B cell (primary cell): Measurements from ENCODE around the gene SKOR1. TPM values are rescaled to one million over a fixed set of nuclear protein-coding genes. Genes with fewer than 3 reads are reported as not detected.

Experiments
- ATAC-seq: fragments of 200-7000 bp; cut with Tn5 transposase; one replicate; pipeline ENCODE4 v1.10.0; 2021; ENCODE audit warnings: low read depth, mild to moderate bottlenecking, moderate number of reproducible peaks, moderate library complexity
- CTCF ChIA-PET: fragments of 350-600 bp; sonication (Branson Sonifier 250); formaldehyde crosslinking; loops from one replicate; lab custom pipeline; 2021; ENCODE audit warnings: antibody characterized with exemption, inconsistent platforms; lab: Charles Lee
- POLR2A ChIA-PET: fragments of 350-600 bp; sonication (Branson Sonifier 250); formaldehyde crosslinking; loops from one replicate; lab custom pipeline; 2021; ENCODE audit warnings: antibody characterized with exemption; lab: Charles Lee
- DNase-seq: peaks from one replicate; pipeline ENCODE4 v3.0.0; 2013
- H2AFZ ChIP-seq: 2 replicates; pipeline ENCODE4 v1.6.1; 2012; ENCODE audit warnings: mild to moderate bottlenecking, low read depth, low read length; ENCODE audit not compliant: insufficient read depth, poor library complexity, severe bottlenecking
- H3K27ac ChIP-seq, 2 donors: 1 replicate in 1 of 2; 2 replicates in 1 of 2; pipeline ENCODE4 v1.5.1; 2012 to 2013; ENCODE audit warnings: low read length in 2 of 2, mild to moderate bottlenecking in 2 of 2, moderate library complexity in 1 of 2
- H3K27me3 ChIP-seq, 4 experiments: fragments of 200-600 bp in 1 of 4; sonication (generic) in 1 of 4; replicated peaks in 1 of 4; 1 replicate in 2 of 4; 2 replicates in 2 of 4; pipeline versions ENCODE4 v1.6.1 to v1.7.0; 2013 to 2016; ENCODE audit warnings: low read length in 3 of 4, mild to moderate bottlenecking in 2 of 4, mixed read lengths in 1 of 4, moderate library complexity in 1 of 4; ENCODE audit not compliant: insufficient read depth in 4 of 4, control insufficient read depth in 3 of 4; ENCODE audit errors: control extremely low read depth in 1 of 4
- H3K36me3 ChIP-seq, 2 experiments: replicated peaks in 1 of 2; 1 replicate in 1 of 2; 2 replicates in 1 of 2; pipeline versions ENCODE4 v1.6.1 to v1.7.1; 2013; ENCODE audit warnings: low read length in 1 of 2; ENCODE audit not compliant: insufficient read depth in 2 of 2, control insufficient read depth in 1 of 2; ENCODE audit errors: control extremely low read depth in 1 of 2, extremely low read depth in 1 of 2
- H3K4me1 ChIP-seq, 2 donors: fragments of 200-600 bp in 1 of 2; sonication (generic) in 1 of 2; 1 replicate in 1 of 2; 2 replicates in 1 of 2; pipeline versions ENCODE4 v1.5.1 to v1.6.1; 2013 to 2017; ENCODE audit warnings: low read length in 2 of 2; ENCODE audit not compliant: control insufficient read depth in 2 of 2, insufficient read depth in 2 of 2
- H3K4me2 ChIP-seq: replicated peaks from 2 replicates; pipeline ENCODE3; 2012; ENCODE audit warnings: mild to moderate bottlenecking, low read depth, low read length; ENCODE audit not compliant: poor library complexity, severe bottlenecking
- H3K4me3 ChIP-seq, 5 experiments: fragments of 200-600 bp in 1 of 5; sonication (generic) in 1 of 5; 1 replicate in 3 of 5; 2 replicates in 2 of 5; pipeline versions ENCODE4 v1.5.1 to v1.7.0; 2011 to 2016; ENCODE audit warnings: low read length in 4 of 5, mild to moderate bottlenecking in 4 of 5, low read depth in 2 of 5, control low read depth in 1 of 5, moderate library complexity in 1 of 5; ENCODE audit not compliant: insufficient read depth in 1 of 5; ENCODE audit errors: control extremely low read depth in 1 of 5, extremely low read depth in 1 of 5
- H3K79me2 ChIP-seq: fragments of 200-600 bp; sonication (generic); one replicate; pipeline ENCODE4 v1.6.0; 2016; ENCODE audit warnings: low read length; ENCODE audit not compliant: control insufficient read depth, insufficient read depth
- H3K9ac ChIP-seq: fragments of 200-600 bp; sonication (generic); 2 replicates; pipeline ENCODE4 v1.6.1; 2017; ENCODE audit warnings: mild to moderate bottlenecking, low read length, moderate library complexity
- H3K9me3 ChIP-seq, 3 donors: one replicate each; pipeline versions ENCODE4 v1.6.1 to v1.7.1; 2013; ENCODE audit warnings: low read length in 2 of 3; ENCODE audit not compliant: control insufficient read depth in 2 of 3, insufficient read depth in 1 of 3; ENCODE audit errors: control extremely low read depth in 1 of 3
- H4K20me1 ChIP-seq: 2 replicates; pipeline ENCODE4 v1.6.0; 2012; ENCODE audit warnings: mild to moderate bottlenecking, low read length; ENCODE audit not compliant: insufficient read depth, control insufficient read depth, poor library complexity, severe bottlenecking
- H3K27ac Mint-ChIP-seq: one replicate; pipeline ENCODE4 v1.8.0; 2021; ENCODE audit warnings: mixed read lengths
- H3K27me3 Mint-ChIP-seq: one replicate; pipeline ENCODE4 v1.8.0; 2021; ENCODE audit warnings: mixed read lengths
- H3K4me1 Mint-ChIP-seq: one replicate; pipeline ENCODE4 v1.8.0; 2021; ENCODE audit warnings: mixed read lengths
- H3K4me3 Mint-ChIP-seq: one replicate; pipeline ENCODE4 v1.8.0; 2021; ENCODE audit warnings: mixed read lengths
- H3K9me3 Mint-ChIP-seq: one replicate; pipeline ENCODE4 v1.8.0; 2022; ENCODE audit warnings: mixed read lengths; ENCODE audit not compliant: insufficient read depth
- CTCF ChIP-seq: fragments of 200-600 bp; IDR thresholded peaks from one replicate; pipeline ENCODE4 v1.8.0; 2022; ENCODE audit warnings: antibody characterized with exemption, mild to moderate bottlenecking
- EZH2 ChIP-seq: IDR thresholded peaks from 2 replicates; pipeline ENCODE4 v1.6.1; 2012; ENCODE audit warnings: borderline replicate concordance, low read depth, mild to moderate bottlenecking, moderate library complexity, low read length; ENCODE audit not compliant: insufficient read depth, poor library complexity, severe bottlenecking
- WGBS: methylation state at CpG from one replicate; pipeline ENCODE4 v1.1.5; 2013; ENCODE audit warnings: missing lambda C conversion rate; ENCODE audit not compliant: insufficient coverage; 5-methylcytosine and 5-hydroxymethylcytosine counted together
- intact Hi-C: fragments of 100-400 bp; cut with micrococcal nuclease; formaldehyde crosslinking; loops from one replicate; pipeline ENCODE4 v1.10.0; 2022
- polyA plus RNA-seq: library from polyadenylated mRNA; depleted of rRNA; stranded (reverse); fragments of >200 nt; gene quantifications from 2 replicates; pipeline ENCODE4 v1.2.3, GENCODE V29; 2012
- total RNA-seq, 2 donors: library from RNA; stranded (reverse); fragments of 120-200 nt in 1 of 2; gene quantifications; 1 replicate in 1 of 2; 2 replicates in 1 of 2; pipeline versions ENCODE4 v1.2.3 to v1.2.4, GENCODE V29; 2013 to 2022

Gene SKOR1
- total and polyA plus RNA-seq, 2 donors (not counting 1 experiment from before 2014, with no cell fraction given), result 0.37 to 0.67 TPM

GRCh38 chr15:67807836-67808235 lies 17.5 kb upstream of the SKOR1 start:
- no peak overlapping the region for H2AFZ ChIP-seq
- DNase-seq (no peak), ATAC-seq (no peak)
- CTCF ChIA-PET, result interaction anchor here (1.0 kb wide), 1 partner anchor 28 kb away, joined by 3 read pairs; no protein-coding TSS in a partner anchor
- H3K4me3 ChIP-seq, result no peak overlapping the region
- POLR2A ChIA-PET, result no interaction called here
- no peak overlapping the region for H3K27ac ChIP-seq
- no peak overlapping the region for H3K9ac ChIP-seq
- Mint-ChIP-seq H3K4me1 (peaks cover 5% of the 10 kb centered on the region), H3K27ac (no peak overlapping the region), H3K9me3 (no peaks in the 10 kb centered on the region), H3K4me3 (no peak overlapping the region), H3K27me3 (peaks cover 3% of the 10 kb centered on the region)
- H3K36me3 ChIP-seq, result peaks cover 0 to 5% of the 10 kb centered on the region in 2 experiments
- H4K20me1 ChIP-seq, result no peaks in the 10 kb centered on the region
- peaks cover 8 to 10% of the 10 kb centered on the region in 2 donors for H3K4me1 ChIP-seq
- no peaks in the 10 kb centered on the region for H3K9me3 ChIP-seq
- H3K79me2 ChIP-seq, result no peaks in the 10 kb centered on the region
- H3K4me2 ChIP-seq, result no peak overlapping the region
- 100% methylated on average over 3 of the region's 7 CpGs for WGBS
- TF ChIP-seq EZH2 (no peak), CTCF (no peak)
- intact Hi-C loops, result no loop called here
- peaks cover 0 to 9% (median 0%) of the 10 kb centered on the region in 4 experiments for H3K27me3 ChIP-seq

- Histone ChIP-seq H4K20me1 (no peaks in the 10 kb centered on the region), H3K4me1 (peaks cover 0 to under 1% of the 10 kb centered on the region in 2 donors), H3K27ac (no peak overlapping the region), H3K9ac (no peak overlapping the region), H3K27me3 (peaks cover 0 to 11% (median 0%) of the 10 kb centered on the region in 4 experiments), H3K36me3 (peaks cover 0 to 4% of the 10 kb centered on the region in 2 experiments), H3K79me2 (no peaks in the 10 kb centered on the region), H3K9me3 (no peaks in the 10 kb centered on the region), H3K4me3 (no peak overlapping the region), H2AFZ (no peak overlapping the region), H3K4me2 (no peak overlapping the region)
- no peak for DNase-seq
- Mint-ChIP-seq H3K27ac (no peak overlapping the region), H3K4me3 (no peak overlapping the region), H3K4me1 (no peaks in the 10 kb centered on the region), H3K9me3 (no peaks in the 10 kb centered on the region), H3K27me3 (peaks cover 3% of the 10 kb centered on the region)
- whole genome bisulfite sequencing, result 95% methylated on average over 7 of the region's 7 CpGs
- no peak for ATAC-seq
- TF ChIP-seq EZH2, result no peak
- no peak for TF ChIP-seq CTCF
- intact Hi-C loops, result no loop called here
- ChIA-PET CTCF (no interaction called here), POLR2A (no interaction called here)
These were observed 16.5 kb upstream of the SKOR1 start for GRCh38 chr15:67808821-67809220.
